Stimulated activated CD4-positive, alpha-beta T cell treated with anti-CD3 and anti-CD28 coated beads, Interleukin-2, amount 100 ng/mL, for 24 hours (primary cell): ENCODE measurements around the gene SMOC2.

ENCODE experiments used
- DNase-seq, 2 donors: peaks; one replicate each; pipeline ENCODE4 v3.0.0-alpha.2; 2020

The SMOC2 gene

GRCh38 chr6:168581706-168582105 is 140.7 kb downstream of the SMOC2 start:
- no peak for DNase-seq

GRCh38 chr6:168582571-168582981 is 141.6 kb downstream of the SMOC2 start:
- DNase-seq, result no peak

- DNase-seq, result no peak
Observed at GRCh38 chr6:168583126-168583525, 142.1 kb downstream of the SMOC2 start.

GRCh38 chr6:168583821-168584220 is 142.8 kb downstream of the SMOC2 start:
- no peak for DNase-seq

- no peak for DNase-seq
Observed at GRCh38 chr6:168584249-168584648, 143.3 kb downstream of the SMOC2 start.

- DNase-seq, result no peak
Observed at GRCh38 chr6:168584671-168585070, 143.7 kb downstream of the SMOC2 start.

GRCh38 chr6:168585441-168585840 is 144.5 kb downstream of the SMOC2 start:
- no peak for DNase-seq

- no peak for DNase-seq
Observed at GRCh38 chr6:168589275-168589674, 148.3 kb downstream of the SMOC2 start.

GRCh38 chr6:168590406-168590805 is 149.4 kb downstream of the SMOC2 start:
- no peak for DNase-seq

GRCh38 chr6:168596344-168596743 is 155.4 kb downstream of the SMOC2 start:
- no peak for DNase-seq

GRCh38 chr6:168597471-168597875 is 156.5 kb downstream of the SMOC2 start:
- DNase-seq, result no peak

- no peak for DNase-seq
Observed at GRCh38 chr6:168598251-168599117, 157.5 kb downstream of the SMOC2 start.

GRCh38 chr6:168599118-168599494 is 158.1 kb downstream of the SMOC2 start:
- DNase-seq, result no peak

GRCh38 chr6:168599769-168600330 is 158.9 kb downstream of the SMOC2 start:
- DNase-seq, result no peak

GRCh38 chr6:168600381-168600780 is 159.4 kb downstream of the SMOC2 start:
- DNase-seq, result no peak

- no peak for DNase-seq
Observed at GRCh38 chr6:168601111-168601510, 160.1 kb downstream of the SMOC2 start.

- DNase-seq, result no peak
Observed at GRCh38 chr6:168601546-168601945, 160.6 kb downstream of the SMOC2 start.

GRCh38 chr6:168602576-168602975 is 161.6 kb downstream of the SMOC2 start:
- DNase-seq, result no peak

GRCh38 chr6:168603234-168603633 is 162.2 kb downstream of the SMOC2 start:
- no peak for DNase-seq

- no peak for DNase-seq
Observed at GRCh38 chr6:168605964-168606363, 165.0 kb downstream of the SMOC2 start.

GRCh38 chr6:168606722-168607121 is 165.7 kb downstream of the SMOC2 start:
- DNase-seq, result no peak

- DNase-seq, result no peak
Observed at GRCh38 chr6:168607272-168608112, 166.5 kb downstream of the SMOC2 start.

GRCh38 chr6:168608113-168608400 is 167.1 kb downstream of the SMOC2 start:
- DNase-seq, result no peak
